HCT116 (cell line): ENCODE measurements around the gene GP2. TPM values are rescaled to one million over a fixed set of nuclear protein-coding genes. Genes with fewer than 3 reads are reported as not detected.

Source experiments
- ATAC-seq: fragments of 200-7000 bp; cut with Tn5 transposase; 2 replicates; pipeline ENCODE4 v1.9.1; 2020; ENCODE audit warnings: mild to moderate bottlenecking, moderate library complexity
- BruUV-seq: library from RNA; stranded (reverse); fragments of 400-500 nt; replicated peaks from 2 replicates; lab custom pipeline; 2021; lab: Mats Ljungman, UMichigan
- CTCF ChIA-PET: fragments of 300-600 bp; sonication (Branson Sonifier 250); formaldehyde crosslinking; loops from one replicate; lab custom pipeline; 2021; ENCODE audit warnings: antibody characterized with exemption; lab: Charles Lee
- POLR2A ChIA-PET: fragments of 300-600, 350-600 bp; sonication (Branson Sonifier 250); formaldehyde crosslinking; loops from one replicate; lab custom pipeline; 2021; ENCODE audit warnings: antibody characterized with exemption; lab: Charles Lee
- RAD21 ChIA-PET, 2 experiments: fragments of 300-600 bp; sonication (Branson Sonifier 250); formaldehyde crosslinking; loops; one replicate each; lab custom pipeline; 2023; ENCODE audit warnings: low total read pairs in 2 of 2; ENCODE audit not compliant: uncharacterized antibody in 2 of 2, unreplicated experiment in 2 of 2, low non-redundant PET in 1 of 2; lab: Charles Lee
- DNase-seq: peaks from one replicate; pipeline ENCODE4 v3.0.0-alpha.2; 2010; ENCODE audit warnings: low read depth, low spot score
- H2AFZ ChIP-seq: fragments of 200-600 bp; shearing (Covaris generic), sonication (generic); 2 replicates; pipeline ENCODE4 v1.6.1; 2017; ENCODE audit warnings: low read depth, mixed run types, mixed read lengths, antibody characterized with exemption, low read length; ENCODE audit not compliant: poor library complexity, severe bottlenecking
- H3K27ac ChIP-seq: 2 replicates; pipeline ENCODE4 v1.5.1; 2012; ENCODE audit warnings: low read depth, low read length
- H3K27me3 ChIP-seq: fragments of 200-600 bp; sonication (generic); 2 replicates; pipeline ENCODE4 v1.6.1; 2016; ENCODE audit warnings: mixed run types, low read length, mixed read lengths; ENCODE audit not compliant: insufficient read depth
- H3K36me3 ChIP-seq, 2 experiments: fragments of 200-500 bp in 1 of 2; fragments of 200-600 bp in 1 of 2; sonication (Bioruptor generic) in 1 of 2; sonication (generic) in 1 of 2; 2 replicates each; pipeline versions ENCODE4 v1.5.1 to v1.6.1; 2014 to 2016; ENCODE audit warnings: low read length in 2 of 2, inconsistent platforms in 1 of 2, mixed read lengths in 1 of 2, mixed run types in 1 of 2; ENCODE audit not compliant: insufficient read depth in 2 of 2, control insufficient read depth in 1 of 2
- H3K4me1 ChIP-seq, 2 experiments: fragments of 200-600 bp in 1 of 2; sonication (generic) in 1 of 2; 2 replicates each; pipeline versions ENCODE4 v1.5.1 to v1.6.1; 2012 to 2017; ENCODE audit warnings: low read length in 2 of 2, inconsistent platforms in 1 of 2, mild to moderate bottlenecking in 1 of 2, mixed read lengths in 1 of 2, mixed run types in 1 of 2, moderate library complexity in 1 of 2; ENCODE audit not compliant: insufficient read depth in 2 of 2, control insufficient read depth in 1 of 2
- H3K4me2 ChIP-seq: fragments of 200-600 bp; sonication (generic); 2 replicates; pipeline ENCODE4 v1.6.1; 2017; ENCODE audit warnings: mixed run types, low read length, mixed read lengths
- H3K4me3 ChIP-seq, 2 experiments: fragments of 200-600 bp in 1 of 2; sonication (generic) in 1 of 2; replicated peaks in 1 of 2; 2 replicates each; pipeline ENCODE4 v1.5.1; 2011 to 2016; ENCODE audit warnings: low read length in 2 of 2, control low read depth in 1 of 2, low read depth in 1 of 2, mild to moderate bottlenecking in 1 of 2, mixed read lengths in 1 of 2, mixed run types in 1 of 2
- H3K79me2 ChIP-seq: fragments of 200-600 bp; sonication (generic); 2 replicates; pipeline ENCODE4 v1.6.1; 2017; ENCODE audit warnings: mild to moderate bottlenecking, mixed run types, low read length, moderate library complexity, mixed read lengths; ENCODE audit not compliant: insufficient read depth
- H3K9ac ChIP-seq: fragments of 200-600 bp; sonication (generic); 2 replicates; pipeline ENCODE4 v1.6.1; 2016; ENCODE audit warnings: low read length, mixed read lengths
- H3K9me2 ChIP-seq: fragments of 200-600 bp; sonication (generic), shearing (Covaris generic); 2 replicates; pipeline ENCODE4 v1.6.1; 2017; ENCODE audit warnings: mixed run types, mild to moderate bottlenecking, moderate library complexity; ENCODE audit not compliant: insufficient read depth
- H3K9me3 ChIP-seq, 2 experiments: fragments of 200-500 bp in 1 of 2; fragments of 200-600 bp in 1 of 2; sonication (Bioruptor generic) in 1 of 2; sonication (generic) in 1 of 2; 2 replicates each; pipeline ENCODE4 v1.6.1; 2014 to 2017; ENCODE audit warnings: low read length in 2 of 2, mixed read lengths in 2 of 2, inconsistent platforms in 1 of 2, low read depth in 1 of 2, mild to moderate bottlenecking in 1 of 2, mixed run types in 1 of 2, moderate library complexity in 1 of 2; ENCODE audit not compliant: control insufficient read depth in 1 of 2, insufficient read depth in 1 of 2
- H4K20me1 ChIP-seq: fragments of 200-600 bp; sonication (generic), shearing (Covaris generic); 2 replicates; pipeline ENCODE4 v1.6.1; 2017; ENCODE audit warnings: mixed run types, mild to moderate bottlenecking, moderate library complexity; ENCODE audit not compliant: insufficient read depth
- CBX3 ChIP-seq: IDR thresholded peaks from 2 replicates; pipeline ENCODE4 v1.6.1; 2012; ENCODE audit warnings: low read depth
- EGR1 ChIP-seq: IDR thresholded peaks from 2 replicates; pipeline ENCODE4 v1.6.1; 2012; ENCODE audit warnings: low read depth
- EZH2 ChIP-seq: fragments of 200-600 bp; sonication (generic); IDR thresholded peaks from 2 replicates; pipeline ENCODE4 v1.6.1; 2017; ENCODE audit warnings: antibody characterized with exemption, mixed run types
- EZH2phosphoT487 ChIP-seq: fragments of 200-600 bp; IDR thresholded peaks from 2 replicates; pipeline ENCODE4 v1.6.1; 2018; ENCODE audit warnings: antibody characterized with exemption, borderline replicate concordance
- FOSL1 ChIP-seq: IDR thresholded peaks from 2 replicates; pipeline ENCODE4 v1.6.1; 2012; ENCODE audit warnings: low read depth
- JUND ChIP-seq: IDR thresholded peaks from 2 replicates; pipeline ENCODE4 v1.6.1; 2012
- POLR2AphosphoS5 ChIP-seq: IDR thresholded peaks from 2 replicates; pipeline ENCODE4 v1.6.1; 2011; ENCODE audit warnings: mild to moderate bottlenecking, low read depth, low read length, moderate library complexity
- RAD21 ChIP-seq: IDR thresholded peaks from 2 replicates; pipeline ENCODE4 v1.6.1; 2012; ENCODE audit warnings: low read depth, mild to moderate bottlenecking
- SIN3A ChIP-seq: IDR thresholded peaks from 2 replicates; pipeline ENCODE4 v1.6.1; 2012; ENCODE audit warnings: low read depth
- SP1 ChIP-seq: IDR thresholded peaks from 2 replicates; pipeline ENCODE4 v1.6.1; 2012; ENCODE audit warnings: low read depth
- TCF7L2 ChIP-seq: IDR thresholded peaks from 2 replicates; pipeline ENCODE4 v1.7.0; 2011; ENCODE audit warnings: borderline replicate concordance, inconsistent platforms; ENCODE audit not compliant: insufficient read depth, insufficient read length; ENCODE audit errors: extremely low read depth
- YY1 ChIP-seq: IDR thresholded peaks from 2 replicates; pipeline ENCODE4 v1.6.1; 2011; ENCODE audit warnings: low read length, low read depth, moderate library complexity, mild to moderate bottlenecking; ENCODE audit not compliant: insufficient replicate concordance; ENCODE audit errors: extremely low read depth
- ZNF274 ChIP-seq: fragments of 200-500 bp; sonication (Bioruptor generic); IDR thresholded peaks from 2 replicates; pipeline ENCODE4 v1.6.1; 2014; ENCODE audit warnings: mild to moderate bottlenecking, low read depth, low read length, inconsistent platforms
- intact Hi-C: fragments of 100-400 bp; cut with micrococcal nuclease; formaldehyde crosslinking; loops from 2 replicates; pipeline ENCODE4 v1.10.0; 2022
- total RNA-seq: library from RNA; stranded (reverse); gene quantifications from one replicate; pipeline ENCODE4 v1.2.1, GENCODE V29; 2021; ENCODE audit not compliant: unreplicated experiment
- TF ChIP-seq, protein P1 (sequence below): IDR thresholded peaks from 2 replicates; pipeline ENCODE4 v1.6.1; 2012; ENCODE audit warnings: low read depth

Gene GP2
- total RNA-seq, 1 experiment from 2014 or later: 8.7 TPM

DNA sequence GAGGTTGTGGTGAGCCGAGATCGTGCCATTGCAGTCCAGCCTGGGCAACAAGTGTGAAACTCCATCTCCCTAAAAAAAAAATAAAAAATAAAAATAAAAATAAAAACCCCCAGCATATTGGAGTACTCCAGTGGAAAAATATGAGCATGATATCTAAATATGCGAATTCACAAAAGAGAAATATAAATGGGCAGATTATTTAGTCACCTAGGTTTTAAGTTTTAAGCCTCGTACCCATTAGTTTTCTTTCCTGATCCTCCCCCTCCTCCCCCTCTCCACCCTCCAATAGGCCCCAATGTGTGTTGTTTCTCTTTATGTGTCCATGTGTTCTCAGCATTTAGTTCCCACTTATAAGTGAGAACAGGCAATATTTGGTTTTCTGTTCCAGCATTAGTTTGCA is 62.3 kb downstream of the GP2 start:
- no peak overlapping the region for H2AFZ ChIP-seq
- no TSS peak for BruUV-seq
- no peak overlapping the region for H3K9ac ChIP-seq
- H3K79me2 ChIP-seq: no peaks in the 10 kb centered on the region
- H3K4me1 ChIP-seq: no peaks in the 10 kb centered on the region
- no peaks in the 10 kb centered on the region for H3K9me3 ChIP-seq
- H3K4me3 ChIP-seq: no peak overlapping the region
- TF ChIP-seq EZH2 (no peak), EZH2phosphoT487 (no peak), JUND (no peak), POLR2AphosphoS5 (no peak), FOSL1 (no peak), ZNF274 (no peak), RAD21 (no peak), EGR1 (no peak), SIN3A (no peak), TCF7L2 (no peak), CBX3 (no peak), YY1 (no peak), SP1 (no peak)
- TF ChIP-seq, protein P1, sequence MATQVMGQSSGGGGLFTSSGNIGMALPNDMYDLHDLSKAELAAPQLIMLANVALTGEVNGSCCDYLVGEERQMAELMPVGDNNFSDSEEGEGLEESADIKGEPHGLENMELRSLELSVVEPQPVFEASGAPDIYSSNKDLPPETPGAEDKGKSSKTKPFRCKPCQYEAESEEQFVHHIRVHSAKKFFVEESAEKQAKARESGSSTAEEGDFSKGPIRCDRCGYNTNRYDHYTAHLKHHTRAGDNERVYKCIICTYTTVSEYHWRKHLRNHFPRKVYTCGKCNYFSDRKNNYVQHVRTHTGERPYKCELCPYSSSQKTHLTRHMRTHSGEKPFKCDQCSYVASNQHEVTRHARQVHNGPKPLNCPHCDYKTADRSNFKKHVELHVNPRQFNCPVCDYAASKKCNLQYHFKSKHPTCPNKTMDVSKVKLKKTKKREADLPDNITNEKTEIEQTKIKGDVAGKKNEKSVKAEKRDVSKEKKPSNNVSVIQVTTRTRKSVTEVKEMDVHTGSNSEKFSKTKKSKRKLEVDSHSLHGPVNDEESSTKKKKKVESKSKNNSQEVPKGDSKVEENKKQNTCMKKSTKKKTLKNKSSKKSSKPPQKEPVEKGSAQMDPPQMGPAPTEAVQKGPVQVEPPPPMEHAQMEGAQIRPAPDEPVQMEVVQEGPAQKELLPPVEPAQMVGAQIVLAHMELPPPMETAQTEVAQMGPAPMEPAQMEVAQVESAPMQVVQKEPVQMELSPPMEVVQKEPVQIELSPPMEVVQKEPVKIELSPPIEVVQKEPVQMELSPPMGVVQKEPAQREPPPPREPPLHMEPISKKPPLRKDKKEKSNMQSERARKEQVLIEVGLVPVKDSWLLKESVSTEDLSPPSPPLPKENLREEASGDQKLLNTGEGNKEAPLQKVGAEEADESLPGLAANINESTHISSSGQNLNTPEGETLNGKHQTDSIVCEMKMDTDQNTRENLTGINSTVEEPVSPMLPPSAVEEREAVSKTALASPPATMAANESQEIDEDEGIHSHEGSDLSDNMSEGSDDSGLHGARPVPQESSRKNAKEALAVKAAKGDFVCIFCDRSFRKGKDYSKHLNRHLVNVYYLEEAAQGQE: no peak
- ChIA-PET RAD21 (no interaction called here), POLR2A (no interaction called here), CTCF (no interaction called here)
- H3K4me2 ChIP-seq: no peak overlapping the region
- H3K27ac ChIP-seq: no peak overlapping the region
- ATAC-seq: no peak
- H3K27me3 ChIP-seq: peaks cover 8% of the 10 kb centered on the region; the same call in 1 of the 2 replicates
- no peak for DNase-seq
- no peaks in the 10 kb centered on the region for H3K36me3 ChIP-seq
- H3K9me2 ChIP-seq: no peaks in the 10 kb centered on the region
- H4K20me1 ChIP-seq: no peaks in the 10 kb centered on the region; the same call in 1 of the 2 replicates
- intact Hi-C loops: no loop called here
